RCC 7860 (cell line): ENCODE results near the gene B4GALNT4.
"Not testable (repeated sequence)": the region's sequence is repeated elsewhere in the genome, so short reads cannot be mapped to it uniquely, and the experiment has no call there.

ENCODE experiments used
- DNase-seq: peaks from one replicate; pipeline ENCODE4 v3.0.0-alpha.2; 2015; ENCODE audit warnings: low spot score
- FAIRE-seq: peaks from 2 replicates; lab custom pipeline; 2012; peaks lifted over from hg19 to GRCh38; lab: Jason Lieb, UNC

B4GALNT4 gene

DNA sequence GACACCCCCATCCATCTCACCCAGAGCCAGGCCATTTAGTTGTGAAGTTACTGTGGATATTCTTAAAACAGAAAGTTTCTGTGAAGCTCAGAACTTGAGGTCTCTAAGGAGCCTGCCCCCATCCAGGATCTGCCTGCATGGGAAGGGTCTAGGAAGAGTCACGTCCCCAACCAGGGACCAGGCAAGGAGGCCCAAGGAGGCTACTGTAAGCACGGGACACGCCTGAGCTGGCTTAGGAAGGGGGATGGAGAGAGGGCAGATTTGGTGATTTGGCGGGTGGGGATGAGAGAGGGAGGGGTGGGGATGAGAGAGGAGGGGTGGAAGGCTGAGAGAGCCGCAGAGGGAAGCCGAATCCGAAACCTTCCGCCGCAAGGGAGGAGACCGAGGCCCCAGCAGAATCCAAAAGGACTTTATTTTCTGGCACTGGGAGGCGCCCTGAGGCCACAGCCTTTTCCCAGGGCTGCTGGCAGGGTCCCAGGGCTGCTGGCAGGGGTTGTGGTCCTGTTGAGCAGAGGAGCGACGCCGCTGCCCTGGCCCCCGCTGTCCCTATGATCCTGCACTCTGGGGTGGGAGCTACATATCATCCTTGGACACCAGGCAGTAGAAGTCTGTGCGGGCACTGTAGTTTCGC, 36.1 kb downstream of the B4GALNT4 start:
- DNase-seq = no peak
- FAIRE-seq = no peak

DNA sequence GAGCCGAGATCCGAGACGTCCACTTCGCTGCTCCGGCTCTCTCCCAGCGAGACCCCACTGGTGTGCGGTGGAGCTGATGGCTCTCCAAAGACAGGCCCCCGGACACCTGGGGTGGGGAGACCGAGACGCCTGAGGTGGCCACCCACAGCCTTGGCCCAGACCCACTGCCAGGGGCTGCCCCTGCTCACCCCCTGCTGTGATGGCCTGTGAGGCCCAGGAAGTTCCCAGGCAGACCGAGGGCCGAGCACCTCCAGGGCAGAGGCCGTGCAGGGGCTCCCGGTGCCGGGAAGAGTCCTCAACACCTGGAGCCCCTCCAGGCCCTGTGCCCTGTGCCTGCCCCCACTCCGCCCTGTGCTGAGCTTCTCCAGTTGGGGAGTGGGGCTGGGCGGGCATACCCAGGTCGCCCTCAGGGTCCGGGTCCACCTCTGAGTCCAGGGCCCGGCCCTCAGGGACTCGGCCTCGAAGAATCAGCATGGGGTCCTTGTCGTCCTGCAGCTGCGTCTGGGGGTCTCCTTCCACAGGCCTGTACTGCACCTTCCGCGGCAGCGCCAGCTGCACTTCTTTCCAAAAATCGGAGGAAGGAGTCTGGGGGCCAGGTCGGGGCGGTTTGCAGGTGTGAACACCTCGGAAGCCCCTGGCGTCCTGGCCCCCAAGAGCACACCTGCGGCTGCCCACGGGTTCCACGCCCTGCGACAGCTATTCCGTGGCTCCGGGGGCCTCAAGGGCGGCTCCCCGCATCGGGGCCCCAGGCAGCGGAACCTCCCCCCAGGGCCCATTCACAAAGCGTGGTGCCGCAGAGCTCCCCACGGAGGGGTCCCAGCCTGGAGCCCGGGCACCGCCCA, 36.9 kb downstream of the B4GALNT4 start:
- no peak for FAIRE-seq

DNA sequence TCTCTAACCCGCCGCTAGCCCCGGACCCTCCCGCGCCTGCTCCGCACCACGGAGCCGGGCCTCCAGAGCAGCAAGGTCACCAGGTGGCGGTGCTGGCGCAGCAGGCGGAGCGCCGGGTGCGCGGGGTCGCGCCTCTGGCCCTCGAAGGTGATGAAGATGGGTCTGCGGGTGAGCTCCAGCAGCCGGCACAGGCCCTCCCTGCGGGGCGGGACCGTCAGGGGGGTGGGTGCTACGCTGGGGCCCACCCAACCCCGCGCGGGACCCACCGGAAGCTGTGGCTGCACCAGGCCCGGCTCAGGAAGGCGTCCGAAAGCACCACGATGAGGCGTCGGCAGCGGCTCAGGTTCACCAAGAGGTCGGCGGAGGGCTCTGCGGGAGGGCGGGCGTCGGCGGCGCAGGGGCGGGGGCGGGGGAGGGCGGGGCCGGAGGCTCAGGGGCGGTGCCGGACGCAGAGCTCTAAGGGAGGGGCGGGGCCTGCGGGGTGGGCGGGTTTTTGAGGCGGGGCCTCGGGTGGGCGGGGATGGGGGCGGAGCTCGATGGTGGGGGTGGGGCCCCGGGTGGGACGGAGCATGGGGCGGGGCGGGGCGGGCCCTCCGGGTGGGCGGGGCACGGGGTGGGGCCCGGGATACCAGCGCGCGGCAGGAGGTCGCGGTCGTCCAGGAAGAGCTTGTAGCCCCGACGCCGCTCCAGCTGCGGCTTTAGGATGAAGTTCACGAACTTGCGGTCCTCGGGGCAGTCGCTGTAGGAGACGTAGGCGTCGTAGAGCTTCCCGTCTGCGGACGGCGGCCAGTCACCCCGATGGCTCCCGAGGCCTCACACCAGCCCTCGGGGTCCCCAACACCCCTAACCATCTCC, 37.7 kb downstream of the B4GALNT4 start:
- FAIRE-seq (no peak), DNase-seq (peak; percentile 71)

More for the DNA sequence above, 36.9 kb downstream of the B4GALNT4 start:
- no peak for DNase-seq

- FAIRE-seq (no peak), DNase-seq (no peak)
Observed at GRCh38 chr11:407651-408123, 38.4 kb downstream of the B4GALNT4 start.

GRCh38 chr11:408154-409007, 39.1 kb downstream of the B4GALNT4 start:
- FAIRE-seq (no peak), DNase-seq (no peak)

- FAIRE-seq (no peak), DNase-seq (no peak)
Observed at GRCh38 chr11:409008-409599, 39.8 kb downstream of the B4GALNT4 start.

GRCh38 chr11:409600-410483, 40.5 kb downstream of the B4GALNT4 start:
- FAIRE-seq = no peak
- DNase-seq = peak; percentile 14

GRCh38 chr11:410711-411110, 41.4 kb downstream of the B4GALNT4 start:
- not testable (repeated sequence) for FAIRE-seq, DNase-seq

- FAIRE-seq, DNase-seq: not testable (repeated sequence)
Observed at GRCh38 chr11:411520-411919, 42.2 kb downstream of the B4GALNT4 start.

GRCh38 chr11:412641-413119, 43.4 kb downstream of the B4GALNT4 start:
- no peak for DNase-seq

GRCh38 chr11:413120-414081, 44.1 kb downstream of the B4GALNT4 start:
- DNase-seq = no peak
- FAIRE-seq = no peak

More at GRCh38 chr11:412641-413119, 43.4 kb downstream of the B4GALNT4 start:
- FAIRE-seq = no peak

- DNase-seq (no peak), FAIRE-seq (no peak)
Observed at GRCh38 chr11:414318-414857, 45.1 kb downstream of the B4GALNT4 start.

DNA sequence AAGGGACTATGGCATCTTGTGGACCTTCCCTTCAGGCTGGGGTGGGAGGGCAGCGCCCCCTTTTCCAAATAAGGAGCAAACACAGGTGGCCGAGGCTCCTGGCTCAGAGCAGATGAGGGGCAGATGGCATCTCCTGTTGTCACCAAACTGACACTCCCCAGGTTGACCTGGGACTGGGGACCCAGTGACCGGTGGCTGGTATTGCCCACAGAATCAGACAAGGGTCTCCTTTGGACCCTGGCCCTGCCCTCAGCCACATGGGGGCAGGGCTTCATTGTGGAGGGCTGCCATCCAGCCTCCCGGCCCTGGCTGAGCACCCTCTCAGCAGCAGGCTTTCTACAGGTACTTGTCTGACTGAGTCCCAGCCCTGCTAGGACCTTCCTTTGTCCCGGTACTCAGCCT, 46.3 kb downstream of the B4GALNT4 start:
- no peak for DNase-seq
- FAIRE-seq = no peak

- DNase-seq (no peak), FAIRE-seq (no peak)
Observed at GRCh38 chr11:416051-416756, 46.9 kb downstream of the B4GALNT4 start.

DNA sequence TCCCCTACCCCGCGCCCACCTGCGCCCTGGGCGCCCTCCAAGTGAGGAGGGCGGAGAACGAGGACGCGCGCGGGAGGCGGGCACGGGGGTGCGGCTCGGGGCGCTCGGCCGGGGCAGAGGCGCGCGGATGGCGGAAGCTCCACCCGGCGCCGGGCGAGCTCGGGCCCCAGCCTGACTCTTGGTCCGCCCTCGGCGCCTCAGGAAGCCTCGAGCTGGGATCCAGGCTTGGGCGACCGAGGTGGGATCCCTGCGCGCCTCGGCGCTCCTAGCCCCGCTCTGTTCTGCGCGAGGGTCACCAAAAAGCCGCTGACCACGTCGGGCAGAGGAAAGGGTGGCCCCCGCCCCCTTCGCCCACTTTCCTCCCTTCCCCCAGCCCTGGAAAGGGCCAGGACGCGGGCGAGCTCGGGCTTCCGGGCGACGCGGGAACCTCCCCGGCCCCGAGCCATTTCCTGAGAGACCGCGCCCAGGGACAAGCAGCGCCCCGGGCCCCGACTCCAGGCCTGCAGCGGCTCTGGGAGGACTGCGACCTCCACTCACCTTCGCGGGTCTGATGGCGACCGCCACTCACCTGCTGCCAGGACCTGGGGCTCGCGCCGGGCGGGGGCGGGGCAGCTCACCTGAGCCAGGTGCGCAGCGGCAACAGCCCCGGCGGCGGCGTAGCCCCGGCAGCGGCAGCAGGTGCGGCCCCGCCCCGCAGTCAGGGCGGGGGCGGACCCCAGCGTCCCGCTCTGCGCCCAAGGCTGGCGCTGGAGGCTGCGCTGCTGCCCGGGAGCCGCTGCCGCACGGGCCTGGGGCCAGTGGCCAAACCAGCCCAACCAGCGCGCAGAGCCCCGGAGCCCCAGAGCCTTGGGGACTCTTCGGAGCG, 47.7 kb downstream of the B4GALNT4 start:
- FAIRE-seq (no peak), DNase-seq (no peak)
